Gastrocnemius medialis (tissue), 4 donors: ENCODE data around the gene OR11A1.

Source experiments
- CTCF ChIP-seq, 5 experiments: fragments of 450-650 bp in 3 of 5; fragments of 200-600 bp in 2 of 5; sonication (generic) in 2 of 5; IDR thresholded peaks in 4 of 5; conservative IDR thresholded peaks in 1 of 5; 1 replicate in 4 of 5; 2 replicates in 1 of 5; pipeline ENCODE4 v1.5.1; 2016 to 2019; ENCODE audit warnings: antibody characterized with exemption in 5 of 5, mild to moderate bottlenecking in 3 of 5, moderate library complexity in 3 of 5
- POLR2A ChIP-seq, 2 donors: fragments of 450-650 bp; IDR thresholded peaks; one replicate each; pipeline ENCODE4 v1.6.1; 2017; ENCODE audit warnings: antibody characterized with exemption in 2 of 2, mild to moderate bottlenecking in 2 of 2, moderate library complexity in 2 of 2

- TF ChIP-seq POLR2A (IDR thresholded peaks at IDR 0.05) (no peak), CTCF (IDR thresholded peaks at IDR 0.05 in 4 of 5, conservative IDR thresholded peaks at IDR 0.05 in 1 of 5) (no peak)
Measured at GRCh38 chr6:29388533-29388932, 68.3 kb downstream of the OR11A1 start.
